HG03175 (cell line): ENCODE data around the gene TMEM131.
"Not testable (repeated sequence)": the region's sequence is repeated elsewhere in the genome, so short reads cannot be mapped to it uniquely, and the experiment has no call there.

Experiments used
- ATAC-seq: cut with Tn5 transposase; IDR thresholded peaks from one replicate; pipeline ENCODE4 v1.9.1; 2021; ENCODE audit warnings: mild to moderate bottlenecking, moderate library complexity; ENCODE audit not compliant: unreplicated experiment

TMEM131 gene

DNA sequence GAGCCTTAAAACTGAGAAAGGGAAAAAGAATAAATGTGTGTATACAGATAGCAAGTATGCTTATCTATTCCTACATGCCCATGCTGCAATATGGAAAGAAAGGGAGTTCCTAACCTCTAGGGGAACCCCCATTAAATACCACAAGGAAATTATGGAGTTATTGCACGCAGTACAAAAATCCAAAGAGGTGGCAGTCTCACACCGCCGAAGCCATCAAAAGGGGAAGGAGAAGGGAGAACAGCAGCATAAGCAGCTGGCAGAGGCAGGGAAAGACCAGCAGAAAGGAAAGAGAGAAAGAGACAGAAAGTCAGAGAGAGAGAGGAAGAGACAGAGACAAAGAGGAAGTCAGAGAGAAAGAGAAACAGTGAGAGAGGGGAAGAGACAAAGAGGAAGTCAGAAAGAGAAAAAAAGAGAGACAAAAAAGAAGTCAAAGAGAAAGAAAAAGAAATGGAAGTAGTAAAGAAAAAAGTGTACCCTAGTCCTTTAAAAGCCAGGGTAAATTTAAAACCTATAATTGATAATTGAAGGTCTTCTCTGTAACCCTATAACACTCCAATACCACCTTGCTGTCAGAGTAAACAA, 169.4 kb downstream of the TMEM131 start:
- not testable (repeated sequence) for ATAC-seq

DNA sequence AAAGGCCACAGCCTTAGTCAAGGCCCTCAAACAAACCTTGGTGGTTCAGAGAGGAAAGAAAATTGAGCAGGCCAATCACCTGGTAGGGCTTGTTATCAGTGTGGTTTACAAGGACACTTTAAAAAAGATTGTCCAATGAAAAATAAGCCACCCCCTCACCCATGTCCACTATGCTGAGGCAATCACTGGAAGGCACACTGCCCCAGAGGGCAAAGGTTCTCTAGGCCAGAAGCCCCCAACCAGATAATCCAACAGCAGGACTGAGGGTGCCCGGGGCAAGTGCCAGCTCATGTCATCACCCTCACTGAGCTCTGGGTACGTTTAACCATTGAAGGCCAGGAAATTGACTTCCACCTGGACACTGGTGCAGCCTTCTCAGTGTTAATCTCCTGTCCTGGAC, 171.7 kb downstream of the TMEM131 start:
- not testable (repeated sequence) for ATAC-seq

- not testable (repeated sequence) for ATAC-seq
These were observed 173.9 kb downstream of the TMEM131 start for GRCh38 chr2:97821862-97822261.

DNA sequence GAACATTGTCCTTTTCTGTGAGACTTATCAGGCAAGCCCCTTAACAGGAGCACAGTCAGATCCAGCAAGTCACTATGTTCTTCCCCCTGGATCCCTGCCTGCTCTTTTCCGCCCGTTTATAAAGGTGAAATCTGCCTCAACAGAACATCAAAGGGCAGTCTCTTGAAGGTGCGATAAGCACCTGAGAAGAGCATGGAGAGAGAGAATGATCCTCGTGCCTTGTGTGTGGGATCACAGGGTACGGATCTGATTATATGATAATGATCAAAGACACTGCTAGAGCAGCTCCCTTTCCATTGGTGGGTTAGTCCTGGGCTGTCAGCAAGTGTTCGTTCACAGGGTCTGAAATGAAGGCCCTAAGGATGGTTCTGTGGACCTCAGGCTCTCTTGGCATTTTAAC, 176.0 kb downstream of the TMEM131 start:
- ATAC-seq = no peak

GRCh38 chr2:97816411-97816810, 179.3 kb downstream of the TMEM131 start:
- no peak for ATAC-seq

GRCh38 chr2:97812931-97813330, 182.8 kb downstream of the TMEM131 start:
- no peak for ATAC-seq

DNA sequence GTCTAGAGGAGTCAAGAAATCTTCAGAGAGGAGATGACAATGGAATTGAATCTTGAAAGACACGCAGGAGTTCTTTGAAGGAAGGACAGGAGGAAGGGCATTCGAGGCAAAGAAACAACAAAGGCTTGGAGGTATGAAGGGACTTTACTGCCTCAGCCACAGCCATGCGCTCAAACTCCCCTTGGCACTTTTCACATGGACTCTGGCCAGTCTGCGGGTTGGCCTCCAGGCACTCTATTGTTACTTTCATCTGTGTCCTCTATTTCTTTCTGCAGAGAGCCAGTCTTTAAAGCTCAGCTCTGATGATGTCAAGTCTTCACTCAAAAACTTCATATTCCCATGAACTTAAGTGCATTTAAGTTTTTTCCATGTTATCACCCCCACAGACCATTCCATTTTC, 186.9 kb downstream of the TMEM131 start:
- ATAC-seq = no peak

GRCh38 chr2:97806738-97807618, 188.8 kb downstream of the TMEM131 start:
- peak; percentile 90 for ATAC-seq

DNA sequence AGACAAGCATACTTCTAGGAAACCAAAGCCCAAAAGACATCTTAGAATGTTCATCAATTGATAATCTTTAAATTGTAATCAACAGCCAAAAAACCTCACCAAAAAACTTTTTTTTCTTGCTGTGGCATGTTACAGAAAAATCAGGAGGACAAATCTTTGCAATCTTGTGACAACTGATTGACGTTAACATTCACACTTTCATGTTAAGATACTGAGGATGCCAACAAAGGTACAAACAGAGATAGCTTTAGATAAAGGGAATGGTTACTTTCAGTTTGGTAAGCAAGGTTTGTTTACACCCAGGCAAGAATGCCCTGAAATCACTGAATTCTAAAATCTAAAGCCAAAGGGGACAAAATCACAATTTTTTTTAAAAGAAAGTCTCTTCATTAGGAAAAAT, 190.0 kb downstream of the TMEM131 start:
- no peak for ATAC-seq

DNA sequence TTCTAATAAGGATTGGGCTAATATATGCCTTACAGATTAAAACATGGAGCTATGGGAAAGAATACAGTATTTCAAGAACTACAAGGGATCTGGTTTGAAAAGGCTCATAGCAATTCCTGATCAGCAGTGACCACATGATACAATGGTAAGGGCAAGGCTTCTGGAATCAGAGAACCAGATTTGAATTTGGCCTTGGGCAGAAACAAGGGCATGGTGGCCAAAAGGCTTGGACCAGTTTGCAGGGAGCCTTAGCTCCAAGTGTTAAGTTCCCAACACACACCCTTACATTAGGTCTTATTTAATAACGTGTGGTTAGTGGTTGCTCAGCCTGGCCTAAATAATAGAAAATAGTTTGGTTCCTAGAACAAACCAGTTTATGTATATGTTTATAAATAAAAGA, 194.7 kb downstream of the TMEM131 start:
- ATAC-seq = no peak

DNA sequence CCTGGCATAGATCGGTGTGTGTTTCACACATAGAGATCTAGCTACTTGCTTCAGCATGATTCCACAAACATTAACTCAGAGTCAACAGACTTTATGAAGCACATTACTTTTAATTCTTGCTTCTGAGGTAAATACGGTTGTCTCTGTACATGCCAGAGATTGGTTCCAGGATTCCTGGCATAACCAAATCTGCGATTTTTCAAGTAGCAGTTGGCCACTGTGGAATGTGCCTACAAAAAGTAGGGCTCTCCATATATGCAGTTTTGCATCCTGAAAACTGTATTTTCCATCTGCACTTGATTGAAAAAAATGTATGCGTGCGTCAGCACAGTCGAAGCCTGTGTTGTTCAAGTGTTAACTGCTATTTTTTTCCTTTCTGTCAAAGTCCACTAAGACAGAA, 197.3 kb downstream of the TMEM131 start:
- ATAC-seq = no peak

DNA sequence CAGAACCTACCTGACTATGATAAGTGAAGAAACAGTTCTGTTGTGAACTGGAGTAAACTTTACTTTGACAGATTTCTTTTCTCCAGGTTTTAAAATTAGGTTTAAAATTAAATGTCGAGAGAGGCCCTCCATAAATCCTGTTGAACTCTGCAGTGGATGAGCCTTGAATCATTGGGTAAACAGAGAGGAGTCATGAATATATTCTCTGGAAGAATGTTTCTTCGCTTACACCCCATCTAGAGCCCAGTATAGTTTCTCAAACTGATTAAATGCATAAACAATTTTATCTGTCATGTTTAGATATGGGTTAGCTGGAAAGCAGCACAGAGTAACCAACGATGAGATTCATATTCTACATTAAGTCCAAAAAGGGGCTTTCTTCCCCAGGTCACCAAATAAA, 198.4 kb downstream of the TMEM131 start:
- no peak for ATAC-seq

- ATAC-seq = no peak
These were observed 199.2 kb downstream of the TMEM131 start for GRCh38 chr2:97796465-97797126.

DNA sequence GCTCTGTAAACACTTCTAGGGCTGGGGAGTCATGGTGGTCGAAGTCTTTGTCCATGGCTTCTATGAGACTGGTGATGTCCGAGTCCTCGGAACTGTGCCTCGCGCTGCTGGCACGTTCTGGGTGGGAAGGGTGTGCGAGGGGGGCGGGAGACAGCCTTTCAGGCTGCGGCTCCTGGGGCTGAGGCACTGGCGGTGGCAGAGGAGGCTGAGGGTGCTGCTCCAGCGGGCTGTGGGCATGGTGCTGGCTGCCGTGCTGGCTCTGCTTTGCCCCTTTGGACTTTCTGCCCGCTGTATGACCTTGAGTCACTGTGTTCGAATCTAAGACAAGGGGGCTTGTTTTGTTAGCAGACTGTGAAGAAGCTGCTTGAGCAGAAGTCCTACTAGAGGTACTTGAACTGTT, 203.3 kb downstream of the TMEM131 start:
- ATAC-seq = no peak

DNA sequence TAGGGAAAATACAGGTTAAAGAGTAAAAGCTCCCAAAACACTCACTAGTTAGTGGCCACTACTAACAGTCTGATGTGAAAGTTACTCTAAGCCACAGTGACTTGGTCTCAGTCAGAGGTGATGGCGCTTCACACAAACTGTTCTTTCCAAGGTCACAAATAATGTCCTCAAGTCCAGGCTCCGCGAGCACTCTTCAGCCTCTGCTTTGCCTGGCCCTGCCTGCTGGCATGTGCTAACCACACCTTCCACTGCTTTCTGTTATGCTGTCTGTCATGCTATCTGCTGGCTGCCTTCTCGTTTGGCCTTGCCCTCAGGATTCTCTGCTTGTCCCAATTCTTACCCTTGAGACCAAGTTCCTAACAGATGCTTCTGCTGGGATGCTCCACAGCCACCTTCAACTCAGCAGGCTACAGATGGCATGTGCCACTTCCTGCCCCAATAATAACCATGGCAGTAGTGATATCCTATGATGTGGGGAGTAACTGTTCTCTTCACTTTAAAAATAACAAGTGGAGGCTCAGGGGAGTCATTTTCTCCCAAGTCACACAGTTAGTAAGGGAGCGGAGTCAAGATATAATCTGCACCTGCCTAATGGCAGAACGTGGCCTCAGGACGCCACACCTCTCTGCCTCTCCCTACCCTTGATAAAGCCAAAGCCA, 206.6 kb downstream of the TMEM131 start:
- no peak for ATAC-seq

DNA sequence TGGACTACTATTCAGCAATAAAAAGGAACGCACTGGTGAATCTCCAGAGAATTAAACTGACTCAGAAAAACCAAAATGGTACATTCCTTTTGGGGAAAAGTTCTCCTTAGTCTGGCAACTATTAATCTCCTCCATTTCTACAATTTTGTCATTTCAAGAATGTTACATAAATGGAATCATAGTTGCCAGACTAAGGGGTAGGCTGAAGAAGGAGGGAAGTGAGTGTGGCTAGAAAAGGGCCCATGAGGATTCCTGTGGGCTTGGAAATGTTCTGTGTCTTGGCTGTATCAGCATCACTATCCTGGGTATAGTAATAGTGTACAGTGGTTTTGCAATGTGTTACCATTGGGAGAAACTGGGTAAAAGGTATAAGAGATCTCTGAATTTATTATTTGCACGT, 209.9 kb downstream of the TMEM131 start:
- no peak for ATAC-seq

DNA sequence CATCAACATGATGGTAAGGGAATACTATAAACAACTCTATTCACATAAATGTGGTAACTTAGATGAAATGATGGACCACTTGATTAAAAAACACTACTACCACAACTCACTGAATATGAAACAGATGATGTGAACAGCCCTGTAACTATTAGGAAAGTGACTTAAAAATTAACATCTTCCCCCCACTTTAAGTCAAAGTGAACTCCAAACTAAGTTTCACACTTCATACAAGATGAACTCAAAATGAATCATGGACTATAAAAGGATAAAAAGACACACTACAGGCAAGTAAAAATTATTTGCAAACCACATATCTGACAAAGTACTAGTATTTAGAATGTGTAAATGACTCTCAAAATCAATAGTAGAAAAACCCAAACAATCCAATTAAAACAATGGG, 210.8 kb downstream of the TMEM131 start:
- ATAC-seq = no peak

- no peak for ATAC-seq
These were observed 213.8 kb downstream of the TMEM131 start for GRCh38 chr2:97781981-97782380.

- ATAC-seq = no peak
These were observed 216.6 kb downstream of the TMEM131 start for GRCh38 chr2:97779141-97779540.

GRCh38 chr2:97775074-97775473, 220.7 kb downstream of the TMEM131 start:
- ATAC-seq = no peak

- ATAC-seq = no peak
These were observed 221.3 kb downstream of the TMEM131 start for GRCh38 chr2:97774425-97774824.
